Astrocyte (in vitro differentiated cells and primary cell): ENCODE data around the gene ARHGAP4. TPM values are rescaled to one million over a fixed set of nuclear protein-coding genes. Genes with fewer than 3 reads are reported as not detected.

ENCODE experiments used
- DNase-seq: peaks from one replicate; pipeline ENCODE4 v3.0.0-alpha.2; 2010; ENCODE audit warnings: low read depth
- FAIRE-seq: peaks from 2 replicates; lab custom pipeline; 2011; peaks lifted over from hg19 to GRCh38; lab: Jason Lieb, UNC
- H2AFZ ChIP-seq: 2 replicates; pipeline ENCODE4 v1.6.0; 2012; ENCODE audit warnings: low read depth, low read length, inconsistent platforms
- H3K27ac ChIP-seq: 2 replicates; pipeline ENCODE4 v1.5.1; 2011; ENCODE audit warnings: low read depth, low read length, inconsistent platforms
- H3K27me3 ChIP-seq: 2 replicates; pipeline ENCODE4 v1.6.0; 2011; ENCODE audit warnings: low read length, inconsistent platforms; ENCODE audit not compliant: insufficient read depth
- H3K36me3 ChIP-seq: 2 replicates; pipeline ENCODE4 v1.5.1; 2011; ENCODE audit warnings: low read length, inconsistent platforms; ENCODE audit not compliant: insufficient read depth
- H3K4me1 ChIP-seq: 2 replicates; pipeline ENCODE4 v1.5.1; 2011; ENCODE audit warnings: low read length, inconsistent platforms; ENCODE audit not compliant: insufficient read depth
- H3K4me2 ChIP-seq: 2 replicates; pipeline ENCODE4 v1.6.0; 2012; ENCODE audit warnings: low read length, inconsistent platforms
- H3K4me3 ChIP-seq: 2 replicates; pipeline ENCODE4 v1.5.1; 2011; ENCODE audit warnings: low read depth, mild to moderate bottlenecking, low read length, inconsistent platforms; ENCODE audit not compliant: insufficient read depth
- H3K79me2 ChIP-seq: 2 replicates; pipeline ENCODE4 v1.6.0; 2012; ENCODE audit warnings: mild to moderate bottlenecking, low read length, inconsistent platforms; ENCODE audit not compliant: insufficient read depth
- H3K9ac ChIP-seq: 2 replicates; pipeline ENCODE4 v1.6.0; 2012; ENCODE audit warnings: mild to moderate bottlenecking, low read length, inconsistent platforms
- H3K9me3 ChIP-seq: 2 replicates; pipeline ENCODE4 v1.5.1; 2012; ENCODE audit warnings: low read depth, mild to moderate bottlenecking, low read length, inconsistent platforms; ENCODE audit not compliant: insufficient read depth
- H4K20me1 ChIP-seq: 2 replicates; pipeline ENCODE4 v1.6.0; 2012; ENCODE audit warnings: low read length, inconsistent platforms; ENCODE audit not compliant: insufficient read depth
- H3K27ac Mint-ChIP-seq: one replicate; pipeline ENCODE4 v1.8.0; 2021; ENCODE audit warnings: mild to moderate bottlenecking, mixed read lengths; ENCODE audit not compliant: unreplicated experiment
- H3K27me3 Mint-ChIP-seq: one replicate; pipeline ENCODE4 v1.8.0; 2021; ENCODE audit warnings: low read depth, mixed read lengths; ENCODE audit not compliant: unreplicated experiment
- H3K36me3 Mint-ChIP-seq: one replicate; pipeline ENCODE4 v1.8.0; 2021; ENCODE audit warnings: low read depth, mixed read lengths; ENCODE audit not compliant: unreplicated experiment
- H3K4me1 Mint-ChIP-seq: one replicate; pipeline ENCODE4 v1.8.0; 2021; ENCODE audit warnings: low read depth, mixed read lengths; ENCODE audit not compliant: unreplicated experiment
- H3K4me3 Mint-ChIP-seq: one replicate; pipeline ENCODE4 v1.8.0; 2021; ENCODE audit warnings: mild to moderate bottlenecking, moderate library complexity, mixed read lengths; ENCODE audit not compliant: unreplicated experiment
- H3K9me3 Mint-ChIP-seq: one replicate; pipeline ENCODE4 v1.8.0; 2021; ENCODE audit warnings: mild to moderate bottlenecking, mixed read lengths; ENCODE audit not compliant: unreplicated experiment
- EZH2 ChIP-seq: IDR thresholded peaks from 2 replicates; pipeline ENCODE4 v1.6.1; 2012; ENCODE audit warnings: mild to moderate bottlenecking, low read length, inconsistent platforms; ENCODE audit not compliant: insufficient read depth
- total RNA-seq: library from RNA; stranded (reverse); gene quantifications from 2 replicates; pipeline ENCODE4 v1.2.1, GENCODE V29; 2021
- TF ChIP-seq, protein P1 (sequence below): IDR thresholded peaks from 2 replicates; pipeline ENCODE4 v1.5.1; 2011; ENCODE audit warnings: low read depth, mild to moderate bottlenecking, inconsistent platforms, low read length, moderate library complexity; ENCODE audit not compliant: insufficient read depth

Gene ARHGAP4
- total RNA-seq, 1 donor from 2014 or later: 3.9 TPM

DNA sequence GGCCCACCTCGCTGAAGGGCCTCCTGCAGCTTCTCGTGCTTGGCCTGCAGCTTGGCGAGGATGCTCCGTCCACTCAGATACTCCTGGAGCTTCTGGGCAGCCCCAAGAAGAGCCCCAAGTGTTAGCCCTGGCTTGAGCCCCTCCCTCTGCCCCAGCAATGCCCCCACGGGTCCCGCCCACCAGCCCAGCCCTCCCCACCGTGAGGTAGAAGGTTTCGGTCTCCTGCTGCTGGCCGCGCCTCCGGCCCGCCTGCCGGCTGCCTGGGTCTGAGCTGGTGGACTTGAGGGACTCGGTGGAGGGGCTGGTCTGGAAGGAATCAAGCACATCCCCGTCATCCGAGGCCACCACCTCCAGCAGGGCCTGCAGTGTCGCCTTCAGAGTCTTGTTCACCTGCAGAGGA lies 12.9 kb downstream of the ARHGAP4 start:
- H3K27me3 Mint-ChIP-seq: peaks cover 6% of the 10 kb centered on the region
- no peak for FAIRE-seq
- Histone ChIP-seq H3K36me3 (no peaks in the 10 kb centered on the region), H3K4me1 (no peaks in the 10 kb centered on the region), H3K27me3 (no peaks in the 10 kb centered on the region), H3K27ac (no peak overlapping the region), H2AFZ (no peak overlapping the region), H3K4me2 (no peak overlapping the region), H3K4me3 (no peak overlapping the region), H4K20me1 (no peaks in the 10 kb centered on the region), H3K9me3 (no peaks in the 10 kb centered on the region), H3K9ac (no peak overlapping the region), H3K79me2 (no peaks in the 10 kb centered on the region)
- H3K36me3 Mint-ChIP-seq: peaks cover 2% of the 10 kb centered on the region
- no peak for DNase-seq
- TF ChIP-seq, protein P1, sequence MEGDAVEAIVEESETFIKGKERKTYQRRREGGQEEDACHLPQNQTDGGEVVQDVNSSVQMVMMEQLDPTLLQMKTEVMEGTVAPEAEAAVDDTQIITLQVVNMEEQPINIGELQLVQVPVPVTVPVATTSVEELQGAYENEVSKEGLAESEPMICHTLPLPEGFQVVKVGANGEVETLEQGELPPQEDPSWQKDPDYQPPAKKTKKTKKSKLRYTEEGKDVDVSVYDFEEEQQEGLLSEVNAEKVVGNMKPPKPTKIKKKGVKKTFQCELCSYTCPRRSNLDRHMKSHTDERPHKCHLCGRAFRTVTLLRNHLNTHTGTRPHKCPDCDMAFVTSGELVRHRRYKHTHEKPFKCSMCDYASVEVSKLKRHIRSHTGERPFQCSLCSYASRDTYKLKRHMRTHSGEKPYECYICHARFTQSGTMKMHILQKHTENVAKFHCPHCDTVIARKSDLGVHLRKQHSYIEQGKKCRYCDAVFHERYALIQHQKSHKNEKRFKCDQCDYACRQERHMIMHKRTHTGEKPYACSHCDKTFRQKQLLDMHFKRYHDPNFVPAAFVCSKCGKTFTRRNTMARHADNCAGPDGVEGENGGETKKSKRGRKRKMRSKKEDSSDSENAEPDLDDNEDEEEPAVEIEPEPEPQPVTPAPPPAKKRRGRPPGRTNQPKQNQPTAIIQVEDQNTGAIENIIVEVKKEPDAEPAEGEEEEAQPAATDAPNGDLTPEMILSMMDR: no peak
- TF ChIP-seq EZH2: no peak
- no peak overlapping the region for H3K27ac Mint-ChIP-seq
- H3K9me3 Mint-ChIP-seq: no peaks in the 10 kb centered on the region
- no peaks in the 10 kb centered on the region for H3K4me1 Mint-ChIP-seq
- no peak overlapping the region for H3K4me3 Mint-ChIP-seq

DNA sequence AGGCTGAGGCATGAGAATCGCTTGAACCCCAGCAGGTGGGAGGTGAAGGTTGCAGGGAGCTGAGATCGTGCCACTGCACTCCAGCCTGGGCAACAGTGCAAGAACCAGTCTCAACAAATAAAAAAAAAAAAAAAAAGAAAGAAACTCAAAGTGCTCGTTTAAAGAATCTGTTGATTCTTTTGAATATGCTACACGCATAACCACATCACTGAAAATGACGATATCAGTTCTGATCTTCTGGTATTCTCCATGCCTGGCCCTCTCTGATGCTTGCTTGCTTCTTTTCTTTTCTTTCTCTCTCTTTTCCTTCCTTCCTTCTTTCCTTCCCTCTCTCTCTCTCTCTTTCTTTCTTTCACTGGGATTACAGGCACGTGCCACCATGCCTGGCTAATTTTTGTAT lies 14.3 kb downstream of the ARHGAP4 start:
- H3K36me3 ChIP-seq: no peaks in the 10 kb centered on the region
- no peaks in the 10 kb centered on the region for H3K9me3 ChIP-seq
- no peaks in the 10 kb centered on the region for H4K20me1 ChIP-seq
- H3K4me2 ChIP-seq: no peak overlapping the region
- no peaks in the 10 kb centered on the region for H3K79me2 ChIP-seq
- H3K4me3 ChIP-seq: no peak overlapping the region
- no peaks in the 10 kb centered on the region for H3K4me1 Mint-ChIP-seq
- H3K9me3 Mint-ChIP-seq: no peaks in the 10 kb centered on the region
- H3K27ac ChIP-seq: no peak overlapping the region
- no peaks in the 10 kb centered on the region for H3K36me3 Mint-ChIP-seq
- no peak overlapping the region for H3K4me3 Mint-ChIP-seq
- DNase-seq (no peak), FAIRE-seq (no peak)
- no peak overlapping the region for H3K9ac ChIP-seq
- no peak for TF ChIP-seq EZH2
- TF ChIP-seq, protein P1: no peak
- no peak overlapping the region for H2AFZ ChIP-seq
- H3K27me3 ChIP-seq: no peaks in the 10 kb centered on the region
- no peak overlapping the region for H3K27ac Mint-ChIP-seq
- H3K4me1 ChIP-seq: no peaks in the 10 kb centered on the region
- peaks cover 3% of the 10 kb centered on the region for H3K27me3 Mint-ChIP-seq

DNA sequence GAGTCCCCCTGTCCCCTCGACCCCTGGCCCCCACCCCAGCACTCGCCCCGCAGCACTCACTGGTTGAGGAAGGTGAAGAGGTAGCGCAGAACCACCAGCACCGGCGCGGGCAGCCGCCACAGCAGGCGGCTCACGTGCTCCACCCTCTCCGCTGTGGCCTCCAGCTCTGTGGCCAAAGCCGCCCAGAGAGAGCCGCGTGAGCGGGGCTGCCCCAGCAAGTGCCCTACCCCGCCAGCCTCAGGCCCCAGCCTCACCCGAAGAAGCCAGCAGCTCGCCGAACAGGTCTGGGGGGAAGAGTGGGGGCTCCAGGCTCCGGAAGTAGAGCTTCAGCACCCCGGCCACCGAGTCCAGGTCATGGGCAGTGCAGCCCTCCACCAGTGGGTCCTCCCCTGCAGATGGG lies 15.6 kb downstream of the ARHGAP4 start:
- Histone ChIP-seq H3K9me3 (no peaks in the 10 kb centered on the region), H3K4me2 (no peak overlapping the region), H3K27ac (no peak overlapping the region), H3K36me3 (no peaks in the 10 kb centered on the region), H3K27me3 (no peaks in the 10 kb centered on the region), H4K20me1 (no peaks in the 10 kb centered on the region), H3K4me3 (no peak overlapping the region), H3K4me1 (no peaks in the 10 kb centered on the region), H2AFZ (no peak overlapping the region), H3K79me2 (no peaks in the 10 kb centered on the region), H3K9ac (no peak overlapping the region)
- Mint-ChIP-seq H3K27me3 (no peaks in the 10 kb centered on the region), H3K36me3 (no peaks in the 10 kb centered on the region), H3K27ac (no peak overlapping the region), H3K4me1 (no peaks in the 10 kb centered on the region), H3K4me3 (no peak overlapping the region), H3K9me3 (no peaks in the 10 kb centered on the region)
- TF ChIP-seq, protein P1: no peak
- TF ChIP-seq EZH2: no peak
- no peak for DNase-seq
- FAIRE-seq: no peak
